Activated T-cell treated with anti-CD3 and anti-CD28 coated beads, Interleukin-2, amount 50 U/mL, for 72 hours (primary cell): ENCODE data around the gene SMARCB1. TPM values are rescaled to one million over a fixed set of nuclear protein-coding genes. Genes with fewer than 3 reads are reported as not detected.
"Not testable (repeated sequence)": the region's sequence is repeated elsewhere in the genome, so short reads cannot be mapped to it uniquely, and the experiment has no call there.

Experiments
- ATAC-seq, 2 donors: fragments of 150-1000 bp; cut with Tn5 transposase; replicated peaks in 1 of 2; 2 replicates each; pipeline ENCODE4 v1.10.0; 2021; ENCODE audit warnings: moderate library complexity in 2 of 2, mild to moderate bottlenecking in 1 of 2
- DNase-seq, 2 donors: peaks; one replicate each; pipeline ENCODE4 v3.0.0; 2021 to 2022; ENCODE audit warnings: mixed read lengths in 1 of 2
- H3K27ac Mint-ChIP-seq: one replicate; pipeline ENCODE4 v1.8.0; 2022; ENCODE audit warnings: mild to moderate bottlenecking, moderate library complexity, mixed read lengths
- H3K27me3 Mint-ChIP-seq: one replicate; pipeline ENCODE4 v1.8.0; 2022; ENCODE audit warnings: low read depth, mixed read lengths
- H3K36me3 Mint-ChIP-seq, 2 donors: one replicate each; pipeline ENCODE4 v1.8.0; 2022; ENCODE audit warnings: mixed read lengths in 2 of 2, mild to moderate bottlenecking in 1 of 2; ENCODE audit not compliant: insufficient read depth in 2 of 2
- H3K4me1 Mint-ChIP-seq: one replicate; pipeline ENCODE4 v1.8.0; 2022; ENCODE audit warnings: low read depth, mixed read lengths
- H3K4me3 Mint-ChIP-seq, 2 donors: one replicate each; pipeline ENCODE4 v1.8.0; 2022; ENCODE audit warnings: mild to moderate bottlenecking in 2 of 2, mixed read lengths in 2 of 2, moderate library complexity in 2 of 2
- H3K9me3 Mint-ChIP-seq, 2 donors: one replicate each; pipeline ENCODE4 v1.8.0; 2022; ENCODE audit warnings: mixed read lengths in 2 of 2
- total RNA-seq, 2 donors: library from RNA; stranded (reverse); gene quantifications; one replicate each; pipeline ENCODE4 v1.2.3, GENCODE V29; 2022

Gene SMARCB1
- total RNA-seq, 2 donors from 2014 or later, result 67.4 to 83.0 TPM

DNA sequence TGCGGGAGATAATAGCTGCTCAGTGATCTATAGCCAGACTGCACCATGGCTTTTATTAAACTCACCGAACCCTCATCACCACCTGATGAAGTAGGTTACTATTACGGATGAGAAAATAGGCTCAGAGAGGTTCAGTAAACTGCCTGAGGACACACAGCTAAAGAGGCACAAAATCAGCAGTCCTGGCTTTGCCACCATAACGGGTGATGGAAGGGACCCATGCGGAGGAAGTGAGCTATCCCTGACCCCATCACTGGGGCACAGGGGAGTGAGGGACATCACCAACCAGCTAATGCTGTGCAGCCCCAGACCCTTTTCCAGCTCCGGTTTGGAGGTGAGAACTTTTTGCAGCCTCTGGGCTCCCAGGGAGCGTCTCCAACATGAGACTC, 59.3 kb downstream of the SMARCB1 start:
- Mint-ChIP-seq H3K4me3 (no peak overlapping the region), H3K27ac (no peak overlapping the region), H3K27me3 (peaks cover 8% of the 10 kb centered on the region), H3K9me3 (no peaks in the 10 kb centered on the region), H3K36me3 (no peaks in the 10 kb centered on the region), H3K4me1 (no peaks in the 10 kb centered on the region)
- DNase-seq (no peak), ATAC-seq (no peak)

DNA sequence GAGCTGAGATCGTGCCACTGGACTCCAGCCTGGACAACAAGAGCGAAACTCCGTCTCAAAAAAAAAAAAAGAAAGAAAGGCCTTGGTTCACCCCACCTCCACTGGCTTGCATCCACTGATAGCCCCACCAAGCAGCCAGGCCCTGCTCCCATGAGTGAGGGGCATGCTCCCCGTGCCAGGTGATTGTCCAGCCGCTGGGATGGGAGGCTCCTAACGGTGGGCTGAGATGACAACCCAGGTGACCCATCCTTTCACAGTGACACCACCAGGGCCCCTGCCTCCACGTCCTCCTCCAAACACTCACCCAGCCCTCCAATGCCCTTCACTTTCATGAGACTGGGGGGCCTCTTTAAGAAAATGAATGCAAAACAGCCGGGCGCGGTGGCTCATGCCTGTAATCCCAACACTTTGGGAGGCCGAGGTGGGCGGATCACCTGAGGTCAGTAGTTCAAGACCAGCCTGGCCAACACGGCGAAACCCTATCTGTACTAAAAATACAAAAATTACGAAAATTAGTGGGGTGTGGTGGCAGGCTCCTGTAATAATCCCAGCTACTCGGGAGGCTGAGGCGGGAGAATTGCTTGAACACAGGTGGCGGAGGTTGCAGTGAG, 60.6 kb downstream of the SMARCB1 start:
- Mint-ChIP-seq H3K27ac (no peak overlapping the region), H3K9me3 (no peaks in the 10 kb centered on the region), H3K36me3 (no peaks in the 10 kb centered on the region), H3K4me1 (no peaks in the 10 kb centered on the region), H3K27me3 (peaks cover 4% of the 10 kb centered on the region), H3K4me3 (no peak overlapping the region)
- ATAC-seq (no peak), DNase-seq (no peak)

DNA sequence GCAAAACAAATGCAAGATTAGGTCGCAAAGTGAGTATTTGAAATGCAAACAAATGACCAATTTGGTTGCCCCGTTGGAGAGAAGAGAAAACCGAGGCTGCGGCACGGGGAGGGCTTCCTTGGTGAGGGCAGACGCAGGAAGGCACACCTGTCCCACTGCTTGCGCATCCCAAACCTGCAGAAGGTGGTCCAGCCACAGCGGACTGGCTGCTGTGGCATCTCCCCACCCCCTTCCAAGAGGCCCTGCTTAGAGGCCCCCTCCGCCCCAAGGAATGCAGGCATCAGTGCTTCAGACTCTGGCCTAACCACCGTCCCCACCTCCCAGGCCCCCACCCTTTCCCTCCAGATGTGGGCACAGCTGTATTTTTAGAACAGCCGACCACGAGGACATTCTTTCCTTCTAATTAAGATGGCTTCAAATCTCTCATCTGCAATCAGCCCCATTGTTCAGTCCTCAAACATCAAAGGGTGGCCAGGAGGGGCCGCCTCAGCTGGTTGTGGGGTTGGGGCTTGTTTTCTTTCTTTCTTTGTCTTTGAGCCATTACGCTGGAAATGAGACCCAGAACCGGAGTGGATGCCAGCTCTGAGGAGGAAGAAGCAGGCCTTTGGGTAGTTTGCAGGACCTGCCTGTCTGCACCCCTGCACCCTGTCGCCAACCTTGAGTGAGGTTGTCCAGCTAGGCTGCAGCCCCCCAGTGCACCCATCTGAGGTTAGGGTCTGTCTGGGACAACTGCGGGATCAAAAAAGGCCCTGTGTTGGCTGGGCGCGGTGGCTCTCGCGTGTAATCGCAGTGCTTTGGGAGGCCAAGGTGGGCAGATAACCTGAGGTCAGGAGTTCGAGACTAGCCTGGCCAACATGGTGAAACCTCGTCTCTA, 61.5 kb downstream of the SMARCB1 start:
- ATAC-seq (no peak), DNase-seq (no peak)
- Mint-ChIP-seq H3K27ac (no peak overlapping the region), H3K4me3 (no peak overlapping the region), H3K27me3 (peaks cover 4% of the 10 kb centered on the region), H3K9me3 (no peaks in the 10 kb centered on the region), H3K36me3 (no peaks in the 10 kb centered on the region), H3K4me1 (no peaks in the 10 kb centered on the region)

DNA sequence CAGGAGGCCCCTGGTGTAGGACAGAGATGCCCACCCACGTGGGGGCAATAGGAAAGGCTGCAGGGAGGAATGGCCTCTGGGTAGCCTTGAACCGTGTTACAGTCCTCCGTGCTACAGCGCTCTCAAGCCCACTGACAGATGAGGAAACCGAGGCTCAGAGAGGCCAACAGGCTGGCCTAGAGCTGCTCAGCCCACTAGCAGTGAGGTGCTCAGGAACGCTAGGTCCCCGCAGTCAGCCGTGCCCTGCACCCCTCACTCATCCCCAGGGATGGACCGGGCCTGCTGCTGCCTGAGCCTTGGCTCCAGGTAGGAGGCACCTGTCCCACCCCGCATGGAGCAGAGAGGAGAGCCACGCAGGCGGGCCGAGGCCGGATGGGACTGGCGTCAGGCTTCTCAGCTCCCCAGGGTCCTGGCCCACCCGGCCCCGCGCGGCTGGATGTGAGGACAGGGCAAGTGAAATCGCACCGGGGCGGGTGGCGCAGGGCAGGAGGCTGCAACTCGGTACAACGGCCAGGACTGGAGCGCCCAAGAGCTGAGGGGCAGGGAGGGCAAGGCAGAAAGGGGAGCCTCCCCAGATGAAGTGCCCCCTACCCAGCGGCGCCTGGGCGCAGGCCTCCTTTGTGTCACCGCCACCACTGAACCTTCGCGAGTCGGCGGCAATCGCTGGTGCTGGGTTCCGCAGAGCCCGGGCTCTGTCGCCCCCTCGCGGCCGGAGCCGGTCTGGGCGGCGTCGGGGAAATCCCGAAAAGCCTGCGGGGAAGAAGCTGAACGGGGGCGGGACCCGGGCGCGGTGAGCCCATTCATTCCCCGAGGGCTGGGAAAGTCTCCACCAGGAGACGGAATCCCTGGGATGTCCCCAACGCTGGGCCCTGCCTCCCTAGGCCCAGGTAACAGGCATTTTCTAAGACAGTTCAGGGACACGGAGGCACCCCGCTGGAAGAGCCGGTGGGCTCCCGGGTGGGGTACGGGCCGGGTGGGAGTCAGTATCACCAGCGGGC, 62.5 kb downstream of the SMARCB1 start:
- H3K4me3 Mint-ChIP-seq, result peak overlapping the region; percentile 49 to 54
- no peaks in the 10 kb centered on the region for H3K36me3 Mint-ChIP-seq

DNA sequence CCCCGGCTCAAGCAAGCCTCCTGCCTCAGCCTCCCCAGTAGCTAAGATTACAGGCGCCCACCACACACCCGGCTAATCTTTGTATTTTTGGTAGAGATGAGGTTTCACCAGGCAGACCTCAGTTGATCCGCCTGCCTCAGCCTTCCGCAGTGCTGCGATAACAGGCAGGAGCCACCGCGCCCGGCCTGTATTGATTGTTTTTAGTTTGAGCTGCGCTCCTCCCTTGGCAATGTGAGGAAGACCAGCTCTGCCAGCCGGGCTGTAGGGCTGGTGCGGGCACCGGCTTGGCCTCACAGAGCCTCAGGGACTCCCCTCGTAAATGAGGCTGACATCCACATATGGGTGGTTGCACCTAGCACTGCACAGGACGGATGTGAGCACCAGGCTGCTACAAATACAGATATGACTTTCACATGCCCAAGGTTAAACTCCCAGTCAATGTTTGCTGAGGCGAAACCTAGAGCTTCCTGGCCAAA, 63.4 kb downstream of the SMARCB1 start:
- Mint-ChIP-seq H3K9me3 (no peaks in the 10 kb centered on the region), H3K4me1 (no peaks in the 10 kb centered on the region), H3K4me3 (peak overlapping the region; percentile 40 to 52), H3K36me3 (no peaks in the 10 kb centered on the region), H3K27ac (no peak overlapping the region), H3K27me3 (peaks cover 4% of the 10 kb centered on the region)
- ATAC-seq (no peak), DNase-seq (no peak)

More for the DNA sequence above, 62.5 kb downstream of the SMARCB1 start:
- H3K27me3 Mint-ChIP-seq, result peaks cover 4% of the 10 kb centered on the region
- H3K9me3 Mint-ChIP-seq, result no peaks in the 10 kb centered on the region
- no peaks in the 10 kb centered on the region for H3K4me1 Mint-ChIP-seq
- DNase-seq (peak; percentile 86 to 93), ATAC-seq (peak; percentile 88 to 92)
- no peak overlapping the region for H3K27ac Mint-ChIP-seq

DNA sequence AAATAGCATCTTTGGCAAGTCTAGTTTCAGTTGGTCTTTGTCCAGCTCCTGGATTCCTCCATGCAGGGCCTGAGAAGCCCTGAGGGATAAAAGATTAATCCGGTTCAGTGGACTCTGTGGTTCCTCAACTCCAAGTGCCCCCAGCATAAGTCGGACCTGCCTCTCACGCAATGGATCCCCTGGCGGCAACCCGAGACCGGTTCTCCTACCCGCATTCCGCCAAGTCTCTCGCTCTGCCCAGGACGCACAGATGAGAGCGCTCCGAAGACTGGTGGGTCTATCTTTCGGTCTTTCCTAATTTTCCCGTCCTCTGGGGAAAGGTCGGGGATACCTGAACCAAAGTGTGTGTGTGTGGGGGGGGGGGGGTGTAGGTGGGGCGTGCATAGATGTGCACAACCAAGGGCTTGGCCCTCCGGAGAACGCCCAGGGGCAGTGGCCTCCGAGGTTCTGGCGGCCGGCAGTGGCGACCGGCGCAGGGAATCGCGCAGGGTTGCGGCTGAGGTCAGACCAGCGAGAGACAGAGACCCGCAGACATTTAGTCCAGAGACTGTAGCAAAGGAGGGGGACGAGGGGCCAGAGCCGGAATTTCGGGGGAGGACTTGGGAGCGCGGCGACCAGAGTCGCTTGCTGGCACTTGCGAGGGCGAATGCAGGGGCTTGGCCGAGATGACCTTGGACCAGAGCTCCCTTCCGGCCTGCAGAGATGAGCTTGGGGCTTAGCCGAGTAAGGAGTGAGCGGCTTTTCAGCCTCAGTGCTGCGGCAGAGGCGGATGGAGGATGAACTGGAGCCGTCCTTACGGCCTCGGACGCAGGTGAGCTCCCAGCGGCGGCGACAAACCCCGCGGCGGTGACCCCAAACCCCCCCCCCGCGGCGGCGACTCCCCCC, 70.2 kb downstream of the SMARCB1 start:
- no peaks in the 10 kb centered on the region for H3K36me3 Mint-ChIP-seq
- peaks cover 25% of the 10 kb centered on the region for H3K4me1 Mint-ChIP-seq
- no peaks in the 10 kb centered on the region for H3K9me3 Mint-ChIP-seq
- peak overlapping the region; percentile 91 to 94 for H3K4me3 Mint-ChIP-seq
- H3K27me3 Mint-ChIP-seq, result no peaks in the 10 kb centered on the region
- ATAC-seq, result peak; percentile 56 to 65
- peak; percentile 25 to 35 for DNase-seq
- H3K27ac Mint-ChIP-seq, result peak overlapping the region; percentile 64

DNA sequence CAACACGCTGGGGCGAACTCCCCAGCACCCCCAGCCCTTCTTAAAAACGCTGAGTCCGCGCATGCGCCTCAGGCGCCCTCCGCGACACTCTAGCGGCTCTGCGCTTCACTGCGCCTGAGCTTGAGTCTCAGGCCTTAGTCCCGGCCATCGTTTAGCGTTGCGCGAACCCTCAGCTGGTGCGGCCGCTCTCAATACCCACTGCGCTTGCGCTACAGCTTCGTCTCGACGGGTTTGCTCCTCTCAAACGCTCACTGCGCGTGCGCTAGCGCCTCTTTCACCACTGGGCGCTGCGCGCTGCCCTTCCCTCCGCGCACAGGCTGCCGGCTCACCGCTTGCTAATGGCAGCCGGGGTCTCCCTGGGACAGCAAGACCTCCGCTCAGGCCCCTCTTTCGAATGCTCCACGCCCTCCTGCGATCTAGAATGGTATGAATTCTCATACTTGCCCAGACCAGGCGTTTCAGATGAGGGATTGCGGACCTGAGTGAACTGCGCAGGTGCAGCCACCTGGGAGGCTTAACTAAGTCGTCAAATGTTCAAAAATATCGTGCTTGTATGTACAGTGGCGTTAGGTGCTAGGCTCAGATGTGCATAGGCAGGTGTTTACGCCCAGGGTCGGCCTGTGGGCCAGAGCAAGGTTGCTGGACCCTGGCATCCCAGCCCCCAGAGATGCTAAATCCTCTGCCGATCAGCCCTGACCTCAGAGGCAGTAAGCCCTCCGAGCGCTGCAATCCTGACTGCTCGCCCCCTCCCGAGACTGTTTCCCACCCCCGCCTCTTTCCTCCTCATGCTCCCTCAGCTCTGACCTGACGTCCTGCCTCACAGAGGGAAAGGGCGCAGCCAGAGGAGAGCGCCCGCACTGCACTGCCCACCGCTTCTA, 71.1 kb downstream of the SMARCB1 start, which contains the start of gene SLC2A11:
Gene SLC2A11 (plus strand): TSS at position 270 of the 878 bp plus-strand sequence. CDS start 125 bp downstream, at position 395.
- H3K36me3 Mint-ChIP-seq, result no peaks in the 10 kb centered on the region
- ATAC-seq, result peak; percentile 96 to 97
- peak; percentile 94 to 97 for DNase-seq
- peak within 1 kb of the TSS; percentile 88 for H3K27ac Mint-ChIP-seq
- peak within 1 kb of the TSS; percentile 91 to 94 for H3K4me3 Mint-ChIP-seq
- H3K4me1 Mint-ChIP-seq, result peaks cover 25% of the 10 kb centered on the region
- no peaks in the 10 kb centered on the region for H3K9me3 Mint-ChIP-seq
- no peaks in the 10 kb centered on the region for H3K27me3 Mint-ChIP-seq

DNA sequence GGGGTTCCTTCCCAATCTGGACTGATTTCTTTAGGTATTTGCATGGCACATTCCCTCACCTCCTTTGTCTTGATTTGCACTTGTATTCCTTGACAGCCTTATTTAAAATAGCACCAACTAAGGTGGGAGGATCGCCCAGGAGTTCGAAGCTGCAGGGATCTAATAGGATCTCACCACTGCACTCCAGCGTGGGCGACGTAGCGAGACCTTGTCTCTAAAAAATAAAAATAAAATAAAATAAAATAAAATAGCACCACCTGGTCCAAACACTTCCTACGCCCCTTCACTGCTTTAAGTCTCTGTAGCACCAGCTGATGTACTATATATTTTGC, 71.7 kb downstream of the SMARCB1 start:
- Mint-ChIP-seq H3K36me3 (no peaks in the 10 kb centered on the region), H3K4me1 (peaks cover 25% of the 10 kb centered on the region), H3K9me3 (no peaks in the 10 kb centered on the region), H3K4me3 (peak overlapping the region; percentile 91 to 94), H3K27ac (peak overlapping the region; percentile 88), H3K27me3 (no peaks in the 10 kb centered on the region)
- ATAC-seq (no peak), DNase-seq (no peak)

DNA sequence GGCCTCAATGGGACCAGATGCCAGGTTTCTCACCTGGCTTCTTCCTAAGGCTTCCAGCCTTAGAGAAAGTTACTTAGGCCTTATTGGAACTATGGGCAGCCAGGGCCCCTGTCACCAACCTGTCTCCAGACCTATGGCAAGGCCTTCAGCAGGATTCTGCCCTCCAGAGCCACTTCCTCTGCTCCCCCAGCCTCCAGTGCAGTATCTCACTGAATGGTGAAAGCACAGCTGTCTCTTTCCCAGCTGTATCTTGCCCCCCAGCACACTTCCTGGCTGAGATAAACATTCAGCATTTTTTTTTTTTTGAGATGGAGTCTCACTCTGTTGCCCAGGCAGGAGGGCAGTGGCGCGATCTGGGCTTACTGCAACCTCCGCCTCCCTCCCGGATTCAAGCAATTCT, 72.4 kb downstream of the SMARCB1 start:
- DNase-seq, result no peak
- Mint-ChIP-seq H3K9me3 (no peaks in the 10 kb centered on the region), H3K27ac (peak overlapping the region; percentile 88), H3K27me3 (no peaks in the 10 kb centered on the region), H3K4me1 (peaks cover 25% of the 10 kb centered on the region), H3K36me3 (no peaks in the 10 kb centered on the region), H3K4me3 (peak overlapping the region; percentile 91 to 94)
- no peak for ATAC-seq

DNA sequence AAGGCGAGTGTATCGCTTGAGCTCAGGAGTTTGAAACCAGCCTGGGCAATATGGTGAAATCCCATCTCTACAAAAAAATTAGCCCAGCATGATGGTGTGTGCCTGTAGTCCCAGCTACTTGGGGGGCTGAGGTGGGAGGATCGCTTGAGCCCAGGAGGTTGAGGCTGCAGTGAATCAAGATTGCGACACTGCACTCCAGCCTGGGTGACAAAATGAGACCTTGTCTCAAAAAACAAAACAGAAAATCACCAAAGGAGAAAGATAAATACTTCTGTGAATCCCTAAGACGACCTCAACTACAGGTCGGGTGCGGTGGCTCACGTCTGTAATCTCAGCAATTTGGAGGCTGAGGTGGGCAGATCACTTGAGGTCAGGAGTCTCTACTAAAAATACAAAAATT, 73.4 kb downstream of the SMARCB1 start:
- not testable (repeated sequence) for H3K27me3 Mint-ChIP-seq, ATAC-seq

DNA sequence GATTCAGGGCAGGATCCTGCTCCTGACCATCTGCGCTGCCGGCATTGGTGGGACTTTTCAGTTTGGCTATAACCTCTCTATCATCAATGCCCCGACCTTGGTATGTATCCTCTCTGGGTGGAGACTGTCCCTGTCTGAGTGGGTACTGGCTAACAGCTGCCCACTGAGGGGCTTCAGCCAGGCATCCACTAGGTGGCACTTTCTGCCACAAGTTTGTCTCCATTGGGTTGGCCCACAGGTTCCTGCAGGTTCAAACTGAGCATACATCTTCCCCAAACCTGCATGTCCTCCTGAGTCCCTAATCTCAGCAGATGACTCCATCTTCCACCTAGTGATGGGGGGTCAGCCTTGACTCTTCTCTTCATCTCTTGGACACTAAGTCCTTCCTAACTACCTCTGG, 75.3 kb downstream of the SMARCB1 start:
- H3K36me3 Mint-ChIP-seq, result no peaks in the 10 kb centered on the region
- H3K27ac Mint-ChIP-seq, result no peak overlapping the region
- H3K4me1 Mint-ChIP-seq, result peaks cover 16% of the 10 kb centered on the region
- H3K27me3 Mint-ChIP-seq, result no peaks in the 10 kb centered on the region
- no peak for ATAC-seq
- no peaks in the 10 kb centered on the region for H3K9me3 Mint-ChIP-seq
- H3K4me3 Mint-ChIP-seq, result no peak overlapping the region
- DNase-seq, result peak; percentile 58 to 62

More for the DNA sequence above, 73.4 kb downstream of the SMARCB1 start:
- not testable (repeated sequence) for DNase-seq, H3K36me3 Mint-ChIP-seq, H3K4me3 Mint-ChIP-seq, H3K9me3 Mint-ChIP-seq, H3K27ac Mint-ChIP-seq
- H3K4me1 Mint-ChIP-seq, result peaks cover 25% of the 10 kb centered on the region
